ENCODE measurements around the gene NKX6-1. TPM values are rescaled to one million over a fixed set of nuclear protein-coding genes. Genes with fewer than 3 reads are reported as not detected.

Gene NKX6-1
- total RNA-seq, 8 experiments from 2014 or later: 0.35 to 55.8 (median 26.3) TPM; not detected in 1

DNA sequence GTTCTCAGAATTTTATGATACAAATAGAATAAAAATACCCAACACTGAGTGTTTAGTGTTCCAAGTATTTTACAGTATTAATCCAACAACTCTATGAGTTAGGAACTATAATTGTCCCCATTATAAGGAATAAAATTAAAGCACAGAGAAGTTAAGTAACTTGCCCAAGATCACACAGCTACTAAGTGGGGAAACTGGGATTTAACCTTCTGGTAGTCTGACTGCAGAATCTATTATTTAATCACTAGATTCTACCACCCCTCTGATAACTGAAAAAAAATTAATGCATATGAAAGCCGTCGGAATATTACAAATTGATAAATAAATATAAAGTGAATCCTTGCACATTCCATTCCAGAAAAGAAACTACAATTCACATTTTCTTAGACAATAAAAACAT lies 5.7 kb upstream of the NKX6-1 start:
- ATAC-seq (replicated peaks in 6 of 8): no peak
- Histone ChIP-seq H3K27ac (no peak overlapping the region), H3K4me1 (replicated peaks in 1 of 2) (peaks cover 2 to 9% of the 10 kb centered on the region in 2 donors), H3K4me3 (no peak overlapping the region)
- 19 to 100% (median 76%) methylated on average over 2 of the region's 2 CpGs; no CpG with 5 or more reads in 1 of the 10 experiments for WGBS, 10 experiments
- in situ Hi-C loops (cut with MboI; ENCODE audit: low pct_unique_long_range_greater_than_20kb in 2 of 9, low sequenced_read_pairs in 9 of 9, unreplicated experiment in 9 of 9): loop anchor here in 6 of 9 experiments (10.0 to 25.0 kb wide), 6 partner anchors 730 to 868 kb away; no protein-coding TSS in a partner anchor

DNA sequence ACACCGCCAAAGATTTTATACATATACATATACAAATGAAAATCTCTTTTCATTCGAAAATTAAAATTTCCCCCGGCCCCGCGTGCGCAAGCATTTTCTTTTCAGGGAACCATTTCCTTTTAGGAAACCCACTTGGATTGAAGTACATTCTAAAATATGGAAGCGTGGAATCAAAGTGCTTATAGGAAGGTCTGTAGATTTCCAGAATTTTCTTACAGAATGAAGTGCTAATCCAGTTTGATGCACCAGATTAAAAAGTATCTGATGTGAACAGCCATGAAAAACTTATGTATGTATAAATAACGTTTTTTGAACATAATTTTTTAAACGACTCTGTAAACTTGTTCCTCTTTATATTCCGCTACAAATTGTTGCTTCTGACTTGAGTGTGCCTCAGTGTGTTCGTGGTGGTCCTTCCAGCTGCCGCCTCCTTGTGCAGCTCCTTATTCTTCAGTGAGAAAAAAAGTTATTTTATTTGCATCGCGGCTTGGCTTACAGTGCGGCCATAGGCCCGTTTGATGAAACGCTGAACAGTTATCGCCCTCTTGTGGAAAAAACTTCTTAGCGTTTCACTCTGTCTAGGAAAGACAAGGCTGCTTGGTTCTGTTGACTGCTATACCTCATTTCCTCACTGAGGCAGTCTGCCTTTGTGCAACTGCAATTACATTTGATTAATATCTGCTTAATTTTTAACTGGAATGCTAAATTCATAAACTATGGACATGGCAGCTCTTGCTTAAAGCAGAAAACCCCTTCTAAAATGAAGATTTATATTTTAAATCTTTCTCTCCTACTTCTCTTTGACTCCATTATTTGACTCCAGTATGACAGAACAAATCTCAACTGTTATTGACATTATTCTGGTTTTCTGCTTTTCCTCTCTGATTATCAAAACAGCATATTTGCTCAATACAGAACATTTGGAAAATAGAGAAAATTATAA lies 4.7 kb upstream of the NKX6-1 start:
- in situ Hi-C loops (cut with MboI; ENCODE audit: low pct_unique_long_range_greater_than_20kb in 2 of 9, low sequenced_read_pairs in 9 of 9, unreplicated experiment in 9 of 9): loop anchor here in 6 of 9 experiments (10.0 to 25.0 kb wide), 6 partner anchors 729 to 866 kb away; no protein-coding TSS in a partner anchor
- 5 to 30% (median 18%) methylated on average over 9 to 19 of the region's 19 CpGs for WGBS, 10 experiments
- no peak overlapping the region for H3K27ac ChIP-seq
- ATAC-seq (replicated peaks in 6 of 8): peak in 4 of 8 experiments; percentile 11 to 89 (median 84)
- H3K4me1 ChIP-seq (replicated peaks in 1 of 2): peaks cover 2 to 9% of the 10 kb centered on the region in 2 donors
- no peak overlapping the region for H3K4me3 ChIP-seq

DNA sequence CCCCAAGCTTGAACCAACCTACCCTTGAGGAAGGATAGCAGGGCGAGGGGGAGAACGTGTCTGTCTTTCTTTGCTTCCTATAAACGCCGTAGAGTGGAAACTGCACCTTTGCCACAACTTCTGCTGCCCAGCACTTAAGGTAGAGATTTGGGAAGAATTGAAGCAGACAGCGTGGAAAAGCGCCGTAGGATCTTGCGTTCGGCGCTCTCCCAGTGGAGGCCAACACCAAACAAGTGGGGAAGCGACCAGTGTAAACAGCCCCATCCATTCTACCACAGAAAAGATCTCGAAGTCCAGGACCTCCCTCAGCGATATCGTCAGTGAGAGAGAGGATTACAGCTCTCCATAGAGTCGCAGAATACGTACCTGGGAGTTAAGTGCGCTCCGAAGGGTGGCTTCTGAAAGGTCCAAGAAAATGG lies 3.9 kb upstream of the NKX6-1 start:
- WGBS, 10 experiments: 0 to 64% (median 43%) methylated on average over 2 to 18 of the region's 18 CpGs
- Histone ChIP-seq H3K4me3 (no peak overlapping the region), H3K4me1 (replicated peaks in 1 of 2) (peaks cover 2 to 9% of the 10 kb centered on the region in 2 donors), H3K27ac (no peak overlapping the region)
- in situ Hi-C loops (cut with MboI; ENCODE audit: low pct_unique_long_range_greater_than_20kb in 2 of 9, low sequenced_read_pairs in 9 of 9, unreplicated experiment in 9 of 9): loop anchor here in 6 of 9 experiments (10.0 to 25.0 kb wide), 6 partner anchors 728 to 866 kb away; no protein-coding TSS in a partner anchor
- ATAC-seq (replicated peaks in 6 of 8): no peak

DNA sequence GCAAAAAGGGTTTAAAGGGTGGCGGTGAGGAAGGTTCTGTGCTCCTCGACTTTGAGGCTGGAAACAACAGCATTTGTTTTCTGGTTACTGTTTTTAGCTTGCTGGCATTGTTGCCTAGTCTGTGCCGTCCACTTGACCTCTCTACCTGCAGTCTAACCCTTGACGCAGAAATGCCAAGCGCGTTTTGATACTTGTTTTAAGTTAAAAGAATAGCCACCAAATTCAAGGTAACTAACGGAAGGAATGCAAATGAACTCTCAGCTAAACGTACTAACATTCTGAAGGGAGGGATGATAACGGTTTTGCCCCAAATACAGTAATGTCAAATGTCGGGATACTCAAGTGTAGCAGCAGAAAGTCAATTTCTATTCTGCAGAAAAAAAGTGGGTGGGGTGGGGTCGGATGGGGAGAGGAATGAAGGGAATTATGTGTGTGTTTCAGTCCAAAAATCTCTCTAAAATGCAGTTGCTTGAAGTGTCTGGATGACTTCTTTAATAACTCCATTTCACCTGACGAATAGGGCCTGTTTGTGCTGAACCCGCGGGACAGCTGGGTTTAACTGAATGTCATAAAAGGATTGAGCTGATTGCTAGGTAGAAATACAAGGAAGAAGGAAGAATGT lies 3.4 kb upstream of the NKX6-1 start:
- WGBS, 10 experiments: 12 to 90% (median 44%) methylated on average over 1 to 14 of the region's 14 CpGs; no CpG with 5 or more reads in 1 of the 10 experiments
- Histone ChIP-seq H3K4me1 (replicated peaks in 1 of 2) (peaks cover 2 to 9% of the 10 kb centered on the region in 2 donors), H3K4me3 (no peak overlapping the region), H3K27ac (no peak overlapping the region)
- ATAC-seq (replicated peaks in 6 of 8): no peak
- in situ Hi-C loops (cut with MboI; ENCODE audit: low pct_unique_long_range_greater_than_20kb in 2 of 9, low sequenced_read_pairs in 9 of 9, unreplicated experiment in 9 of 9): loop anchor here in 6 of 9 experiments (10.0 to 25.0 kb wide), 6 partner anchors 728 to 865 kb away; no protein-coding TSS in a partner anchor

DNA sequence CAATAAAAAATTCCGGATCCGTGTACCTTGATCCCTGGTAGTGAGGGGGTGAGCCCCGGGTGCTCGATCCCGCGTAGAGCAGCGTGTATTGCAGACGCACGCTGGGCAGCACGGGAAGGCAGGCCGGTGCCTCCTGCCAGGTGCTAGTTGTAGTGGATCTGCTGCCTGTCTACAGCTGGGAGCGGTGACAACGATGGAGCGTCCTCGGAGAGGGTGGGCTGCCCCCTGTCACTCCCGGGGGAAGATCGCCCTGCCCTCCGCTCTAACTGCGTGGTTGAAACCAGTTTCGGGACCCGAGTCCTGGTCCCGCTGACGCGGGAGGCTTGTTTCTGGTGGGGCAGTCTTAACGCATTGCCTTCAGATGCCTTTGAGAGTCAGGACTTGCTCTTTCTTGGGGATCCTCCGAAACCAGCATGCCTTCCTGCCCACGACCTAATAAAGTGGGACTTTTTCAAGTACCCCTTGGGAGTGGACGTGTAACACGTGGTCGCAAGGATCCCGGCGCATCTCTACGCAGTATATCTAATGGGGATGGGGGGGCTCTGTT lies 2.7 kb upstream of the NKX6-1 start:
- H3K4me3 ChIP-seq: no peak overlapping the region
- 0 to 67% (median 27%) methylated on average over 1 to 19 of the region's 33 CpGs; no CpG with 5 or more reads in 1 of the 10 experiments for WGBS, 10 experiments
- in situ Hi-C loops (cut with MboI; ENCODE audit: low pct_unique_long_range_greater_than_20kb in 2 of 9, low sequenced_read_pairs in 9 of 9, unreplicated experiment in 9 of 9): loop anchor here in 6 of 9 experiments (10.0 to 25.0 kb wide), 6 partner anchors 727 to 864 kb away; no protein-coding TSS in a partner anchor

DNA sequence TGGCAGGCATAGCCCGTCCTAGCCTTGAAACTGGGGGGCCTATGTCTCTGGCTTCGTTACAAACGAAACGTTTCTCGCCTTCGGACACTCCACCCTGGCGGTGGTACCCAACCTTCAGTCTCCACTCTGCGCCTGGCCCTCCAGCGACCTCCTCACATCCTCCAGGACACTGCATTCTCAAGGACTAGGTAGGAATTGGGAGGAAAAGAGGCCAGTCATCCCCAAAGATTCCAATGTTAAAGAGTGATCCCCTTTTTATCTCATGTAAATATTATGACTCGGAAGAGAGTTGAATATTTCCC lies 2.1 kb upstream of the NKX6-1 start:
- in situ Hi-C loops (cut with MboI; ENCODE audit: low pct_unique_long_range_greater_than_20kb in 2 of 9, low sequenced_read_pairs in 9 of 9, unreplicated experiment in 9 of 9): loop anchor here in 6 of 9 experiments (10.0 to 25.0 kb wide), 6 partner anchors 726 to 864 kb away; no protein-coding TSS in a partner anchor
- peaks cover 2 to 9% of the 10 kb centered on the region in 2 donors for H3K4me1 ChIP-seq (replicated peaks in 1 of 2)
- WGBS, 10 experiments: 0 to 80% (median 57%) methylated on average over 1 to 3 of the region's 10 CpGs; no CpG with 5 or more reads in 4 of the 10 experiments
- no peak overlapping the region for H3K4me3 ChIP-seq
- ATAC-seq (replicated peaks in 6 of 8): no peak
- H3K27ac ChIP-seq: no peak overlapping the region

More for the DNA sequence above, 2.7 kb upstream of the NKX6-1 start:
- Histone ChIP-seq H3K4me1 (replicated peaks in 1 of 2) (peaks cover 2 to 9% of the 10 kb centered on the region in 2 donors), H3K27ac (no peak overlapping the region)
- ATAC-seq (replicated peaks in 6 of 8): no peak

DNA sequence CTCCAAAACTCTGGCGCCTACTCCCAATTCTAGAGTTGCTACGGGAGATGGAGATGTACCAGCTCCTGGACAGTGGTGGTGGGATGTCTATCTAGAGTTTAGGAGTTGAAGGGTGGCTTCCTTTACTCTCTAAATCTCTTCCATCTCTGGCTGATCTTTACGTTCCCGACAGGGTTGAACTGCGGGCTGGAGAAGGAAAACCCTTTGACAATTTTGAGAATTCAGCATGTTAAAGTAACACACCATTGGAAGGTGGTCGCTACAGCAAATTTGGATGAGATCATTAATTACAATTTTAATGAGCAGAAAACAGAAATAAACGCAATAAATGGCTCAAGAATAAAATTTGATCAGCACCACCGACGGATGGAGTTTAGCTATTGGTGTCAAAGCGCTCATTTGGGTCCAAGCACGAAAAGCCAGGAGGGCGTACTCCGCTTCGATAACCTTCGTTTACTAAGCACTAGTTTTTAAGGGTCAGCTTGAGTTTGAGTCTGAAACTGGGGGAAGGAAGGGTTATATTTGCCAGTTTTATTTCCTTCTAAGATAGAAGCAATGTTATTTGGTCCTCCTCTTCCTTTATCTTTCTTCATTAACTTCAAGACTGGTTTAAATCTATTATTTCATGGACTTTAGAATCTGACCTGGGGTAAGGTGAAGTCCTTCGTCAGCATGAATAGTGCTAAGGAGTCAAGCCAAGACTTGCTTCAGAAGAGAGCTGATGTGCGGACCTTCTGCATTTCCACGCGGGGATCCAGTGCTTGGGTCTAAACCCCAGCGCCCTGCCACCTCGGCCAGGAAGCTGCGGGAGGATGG lies 1.5 kb upstream of the NKX6-1 start:
- 7 to 81% (median 64%) methylated on average over 3 to 16 of the region's 22 CpGs for WGBS, 10 experiments

DNA sequence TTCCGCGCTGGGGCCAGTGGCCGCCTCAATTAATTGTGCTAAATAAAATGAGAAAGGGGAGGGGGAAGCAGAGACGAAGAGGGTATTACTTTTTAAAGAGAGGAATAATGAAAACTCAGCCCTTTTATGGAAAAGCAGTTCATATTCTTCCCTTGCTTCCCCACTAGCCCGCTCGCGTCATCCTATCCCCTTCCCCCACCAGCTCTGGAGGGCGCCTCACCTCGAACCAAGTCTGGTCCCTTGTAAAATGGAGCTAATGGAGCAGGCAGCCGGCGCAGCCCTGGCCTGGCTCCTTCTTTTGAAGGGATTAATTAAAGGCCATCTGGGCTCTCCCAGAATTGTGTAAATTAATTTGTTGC lies 511 bp upstream of the NKX6-1 start:
- peak in 5 of 8 experiments; percentile 54 to 63 (median 62) for ATAC-seq (replicated peaks in 6 of 8)
- H3K27ac ChIP-seq: peak overlapping the region; percentile 65 to 77
- peak overlapping the region; percentile 46 to 58 (median 56) for H3K4me3 ChIP-seq
- in situ Hi-C loops (cut with MboI; ENCODE audit: low pct_unique_long_range_greater_than_20kb in 2 of 9, low sequenced_read_pairs in 9 of 9, unreplicated experiment in 9 of 9): loop anchor here in 2 of 9 experiments (25.0 kb wide), 2 partner anchors 262 to 737 kb away; no protein-coding TSS in a partner anchor
- WGBS, 10 experiments: 0 to 12% (median 0%) methylated on average over 1 to 7 of the region's 11 CpGs; no CpG with 5 or more reads in 3 of the 10 experiments
- H3K4me1 ChIP-seq (replicated peaks in 1 of 2): peaks cover 2 to 13% of the 10 kb centered on the region in 2 donors

More for the DNA sequence above, 1.5 kb upstream of the NKX6-1 start:
- H3K27ac ChIP-seq: no peak overlapping the region
- no peak for ATAC-seq (replicated peaks in 6 of 8)
- H3K4me3 ChIP-seq: peak overlapping the region in 2 of 5 donors; percentile 56 to 58
- in situ Hi-C loops (cut with MboI; ENCODE audit: low pct_unique_long_range_greater_than_20kb in 2 of 9, low sequenced_read_pairs in 9 of 9, unreplicated experiment in 9 of 9): loop anchor here in 6 of 9 experiments (10.0 to 25.0 kb wide), 6 partner anchors 726 to 863 kb away; no protein-coding TSS in a partner anchor
- peaks cover 2 to 9% of the 10 kb centered on the region in 2 donors for H3K4me1 ChIP-seq (replicated peaks in 1 of 2)

DNA sequence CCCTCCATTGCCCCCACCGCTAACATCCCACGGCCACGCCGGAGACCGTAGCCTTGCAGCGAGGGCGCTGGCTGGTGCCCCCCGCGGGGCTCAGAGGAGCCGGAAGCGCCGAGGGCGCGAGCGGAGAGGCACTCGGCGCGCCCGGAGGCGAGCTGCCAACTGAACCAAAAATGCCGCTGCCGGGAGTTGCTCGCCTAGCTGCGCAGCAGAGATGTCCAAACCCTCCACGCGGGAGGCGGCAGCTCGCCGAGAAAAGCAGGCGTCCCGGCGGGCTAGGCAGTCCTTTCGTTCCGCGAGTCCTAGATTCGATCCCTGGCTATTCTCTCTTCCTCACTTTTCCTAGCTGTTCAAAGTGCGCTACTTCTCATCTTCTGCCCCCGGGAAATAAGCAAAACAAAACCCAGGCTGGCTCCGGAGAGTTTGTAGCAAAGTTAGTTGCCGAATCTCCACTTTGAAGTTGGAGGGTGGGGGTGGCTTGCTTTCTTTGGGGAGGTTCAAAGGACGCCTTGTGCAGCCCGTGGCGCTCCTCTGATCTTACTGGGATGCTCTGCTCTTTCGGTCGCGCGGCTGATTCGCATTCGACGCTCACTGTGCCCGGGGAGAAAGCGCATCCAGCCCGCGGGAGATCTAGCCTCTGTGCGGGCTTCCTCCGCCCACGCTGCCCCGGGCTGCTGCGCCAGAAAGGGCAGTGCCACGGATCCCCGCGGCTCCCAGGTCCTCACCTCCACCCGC lies 723 bp downstream of the NKX6-1 start:
- WGBS, 10 experiments: 0 to 8% (median 0%) methylated on average over 7 to 24 of the region's 63 CpGs; no CpG with 5 or more reads in 3 of the 10 experiments
- H3K4me1 ChIP-seq (replicated peaks in 1 of 2): peaks cover 0 to 22% of the 10 kb centered on the region in 2 donors
- in situ Hi-C loops (cut with MboI; ENCODE audit: low pct_unique_long_range_greater_than_20kb in 2 of 9, low sequenced_read_pairs in 9 of 9, unreplicated experiment in 9 of 9): loop anchor here in 2 of 9 experiments (25.0 kb wide), 2 partner anchors 261 to 736 kb away; no protein-coding TSS in a partner anchor
- ATAC-seq (replicated peaks in 6 of 8): peak in 4 of 8 experiments; percentile 0 to 43 (median 22)
- peak overlapping the region; percentile 46 to 58 (median 56) for H3K4me3 ChIP-seq
- H3K27ac ChIP-seq: peak overlapping the region; percentile 70 to 73

DNA sequence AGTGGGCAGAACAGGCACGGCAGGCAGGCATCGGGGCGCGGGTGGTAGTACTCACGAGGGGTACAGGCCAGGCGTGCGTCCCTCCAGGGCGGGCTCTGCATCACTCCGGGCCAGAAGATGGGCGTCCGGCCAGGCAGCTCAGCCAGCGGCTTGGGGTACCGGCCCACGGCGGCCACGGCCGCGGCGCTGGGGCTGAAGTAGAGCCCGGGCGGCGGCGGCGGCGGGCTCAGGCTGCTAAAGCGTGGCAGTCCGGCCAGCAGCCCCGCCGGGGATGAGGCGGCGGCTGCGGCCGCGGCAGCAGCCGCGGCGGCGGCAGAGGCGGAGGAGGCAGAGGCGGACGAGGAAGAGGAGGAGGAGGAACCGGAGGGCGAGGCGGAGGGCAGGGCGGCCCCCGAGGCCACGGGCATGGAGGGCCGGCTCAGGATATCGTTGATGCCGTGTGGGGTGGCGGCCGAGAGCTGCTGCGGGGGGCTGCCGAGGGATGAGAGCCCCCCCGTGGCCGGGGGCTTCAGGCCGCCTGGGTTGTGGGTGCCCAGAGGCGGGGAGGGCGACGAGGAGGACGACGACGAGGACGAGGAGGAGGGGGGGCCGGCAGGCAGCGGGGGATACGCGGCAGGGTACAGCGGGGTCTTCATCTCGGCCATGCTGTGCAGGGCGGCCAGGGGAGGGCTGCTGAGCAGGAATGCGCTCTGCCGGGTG lies 1.4 kb downstream of the NKX6-1 start:
- ATAC-seq (replicated peaks in 6 of 8): peak in 1 of 8 experiments; percentile 9
- peak overlapping the region; percentile 70 to 73 for H3K27ac ChIP-seq
- 0% methylated on average over 1 to 4 of the region's 73 CpGs; no CpG with 5 or more reads in 7 of the 10 experiments for WGBS, 10 experiments
- H3K4me1 ChIP-seq (replicated peaks in 1 of 2): peaks cover 5 to 29% of the 10 kb centered on the region in 2 donors
- in situ Hi-C loops (cut with MboI; ENCODE audit: low pct_unique_long_range_greater_than_20kb in 2 of 9, low sequenced_read_pairs in 9 of 9, unreplicated experiment in 9 of 9): loop anchor here in 2 of 9 experiments (25.0 kb wide), 2 partner anchors 260 to 735 kb away; no protein-coding TSS in a partner anchor
- peak overlapping the region; percentile 46 to 58 (median 56) for H3K4me3 ChIP-seq

Data from motor neuron (in vitro differentiated cells).